Naive thymus-derived CD4-positive, alpha-beta T cell (primary cell): Measurements from ENCODE around the gene ZDHHC9. TPM values are rescaled to one million over a fixed set of nuclear protein-coding genes. Genes with fewer than 3 reads are reported as not detected.
A peak's percentile ranks its signal among the peaks of the same experiment; 100 is the strongest.

Source experiments
- ATAC-seq: fragments of 150-1000 bp; cut with Tn5 transposase; 2 replicates; pipeline ENCODE4 v1.10.0; 2021; ENCODE audit warnings: mild to moderate bottlenecking, moderate library complexity
- CTCF ChIA-PET: fragments of 350-600 bp; sonication (Branson Sonifier 250); formaldehyde crosslinking; loops from one replicate; lab custom pipeline; 2021; ENCODE audit warnings: antibody characterized with exemption; lab: Charles Lee
- POLR2A ChIA-PET: fragments of 350-600 bp; sonication (Branson Sonifier 250); formaldehyde crosslinking; loops from one replicate; lab custom pipeline; 2021; ENCODE audit warnings: antibody characterized with exemption, inconsistent platforms; lab: Charles Lee
- DNase-seq, 9 donors: peaks; one replicate each; pipeline versions ENCODE4 v3.0.0 to v3.0.0-alpha.2; 2020 to 2022; ENCODE audit warnings: mixed read lengths in 1 of 9
- H3K27ac ChIP-seq: one replicate; pipeline ENCODE4 v1.7.0; 2013; ENCODE audit warnings: mild to moderate bottlenecking, low read depth, low read length, moderate library complexity
- H3K27me3 ChIP-seq, 2 donors: one replicate each; pipeline ENCODE4 v1.7.0; 2013; ENCODE audit warnings: low read length in 2 of 2, mild to moderate bottlenecking in 2 of 2, moderate library complexity in 2 of 2; ENCODE audit not compliant: control insufficient read depth in 2 of 2, insufficient read depth in 2 of 2
- H3K36me3 ChIP-seq, 3 experiments: 1 replicate in 2 of 3; 2 replicates in 1 of 3; pipeline ENCODE4 v1.7.0; 2013; ENCODE audit warnings: low read length in 3 of 3, mild to moderate bottlenecking in 3 of 3, moderate library complexity in 1 of 3; ENCODE audit not compliant: insufficient read depth in 3 of 3, control insufficient read depth in 2 of 3
- H3K4me1 ChIP-seq, 2 donors: one replicate each; pipeline ENCODE4 v1.7.0; 2013; ENCODE audit warnings: low read length in 2 of 2, mild to moderate bottlenecking in 2 of 2, moderate library complexity in 1 of 2; ENCODE audit not compliant: control insufficient read depth in 2 of 2, insufficient read depth in 2 of 2
- H3K4me3 ChIP-seq: 2 replicates; pipeline ENCODE4 v1.7.0; 2013; ENCODE audit warnings: mild to moderate bottlenecking, low read length
- H3K9me3 ChIP-seq, 3 experiments: 1 replicate in 2 of 3; 2 replicates in 1 of 3; pipeline ENCODE4 v1.7.0; 2013; ENCODE audit warnings: low read length in 3 of 3; ENCODE audit not compliant: control insufficient read depth in 2 of 3
- H3K27ac Mint-ChIP-seq, 9 donors: one replicate each; pipeline ENCODE4 v1.8.0; 2020 to 2022; ENCODE audit warnings: mixed read lengths in 9 of 9, mild to moderate bottlenecking in 8 of 9, moderate library complexity in 5 of 9, inconsistent platforms in 2 of 9
- H3K27me3 Mint-ChIP-seq, 5 donors: one replicate each; pipeline ENCODE4 v1.8.0; 2021 to 2022; ENCODE audit warnings: mixed read lengths in 5 of 5, mild to moderate bottlenecking in 1 of 5
- H3K36me3 Mint-ChIP-seq, 5 donors: one replicate each; pipeline ENCODE4 v1.8.0; 2020 to 2022; ENCODE audit warnings: mixed read lengths in 5 of 5, mild to moderate bottlenecking in 3 of 5, inconsistent platforms in 1 of 5
- H3K4me1 Mint-ChIP-seq, 7 donors: one replicate each; pipeline ENCODE4 v1.8.0; 2020 to 2022; ENCODE audit warnings: mixed read lengths in 7 of 7, mild to moderate bottlenecking in 3 of 7, inconsistent platforms in 1 of 7
- H3K4me3 Mint-ChIP-seq, 10 donors: one replicate each; pipeline ENCODE4 v1.8.0; 2020 to 2022; ENCODE audit warnings: mild to moderate bottlenecking in 10 of 10, mixed read lengths in 10 of 10, moderate library complexity in 6 of 10, inconsistent platforms in 2 of 10
- H3K9me3 Mint-ChIP-seq, 11 donors: one replicate each; pipeline ENCODE4 v1.8.0; 2020 to 2022; ENCODE audit warnings: mixed read lengths in 11 of 11, mild to moderate bottlenecking in 4 of 11, inconsistent platforms in 1 of 11, moderate library complexity in 1 of 11
- intact Hi-C, 2 donors: fragments of 100-400 bp; cut with micrococcal nuclease; formaldehyde crosslinking; loops; one replicate each; pipeline ENCODE4 v1.15.1; 2023
- polyA plus RNA-seq, 2 donors: library from polyadenylated mRNA; unstranded; fragments of 300-500 nt; fragmentation: Illumina TruSeq; gene quantifications; one replicate each; pipeline ENCODE4 v1.2.3, GENCODE V29; 2021
- total RNA-seq, 6 experiments: library from RNA in 5 of 6; stranded (reverse) in 5 of 6; gene quantifications; 1 replicate in 5 of 6; 2 replicates in 1 of 6; pipeline ENCODE4 v1.2.3 and lab custom pipeline; 2021 to 2026

The ZDHHC9 gene
- total and polyA plus RNA-seq, 7 experiments from 2014 or later, result 4.4 to 9.1 (median 7.1) TPM

DNA sequence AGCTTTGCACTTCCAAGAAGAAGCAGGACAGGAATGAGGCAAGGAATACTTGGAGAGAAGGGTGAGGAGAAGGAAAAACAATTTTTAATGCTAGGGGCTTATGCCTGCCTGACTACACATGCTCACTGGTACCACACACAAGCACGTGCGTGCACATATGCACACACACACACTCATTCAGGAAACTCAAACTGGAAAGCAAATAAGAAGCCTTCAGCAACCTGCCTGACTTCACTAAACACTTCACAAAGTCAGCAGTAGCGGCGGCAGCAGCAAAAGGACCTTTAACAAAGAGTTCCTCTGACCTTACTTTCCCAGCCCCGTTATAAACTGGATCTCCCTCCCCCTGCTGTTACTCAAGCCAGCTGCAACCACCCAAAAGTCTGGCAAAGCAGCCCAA lies 3.3 kb downstream of the ZDHHC9 start:
- ATAC-seq, result no peak
- peaks cover 0 to 1% (median 0%) of the 10 kb centered on the region in 5 donors for H3K36me3 Mint-ChIP-seq
- H3K4me1 Mint-ChIP-seq, result peaks cover 4 to 24% (median 20%) of the 10 kb centered on the region in 7 donors
- ChIA-PET POLR2A (interaction anchor here (0.8 kb wide), 1 partner anchor 9 kb away, joined by 3 read pairs; no protein-coding TSS in a partner anchor), CTCF (no interaction called here)
- DNase-seq, result no peak
- H3K36me3 ChIP-seq, result no peaks in the 10 kb centered on the region
- H3K4me1 ChIP-seq, result peaks cover 4 to 5% of the 10 kb centered on the region in 2 donors
- H3K27me3 ChIP-seq, result no peaks in the 10 kb centered on the region
- H3K27ac ChIP-seq, result no peak overlapping the region
- intact Hi-C loops, result loop anchor here (5.0 to 10.0 kb wide), 4 partner anchors 58 to 327 kb away; partner anchors contain the start of gene AIFM1 (in 1 of the 2)
- no peaks in the 10 kb centered on the region for H3K9me3 ChIP-seq
- H3K4me3 ChIP-seq, result no peak overlapping the region
- no peaks in the 10 kb centered on the region for H3K9me3 Mint-ChIP-seq
- H3K4me3 Mint-ChIP-seq, result no peak overlapping the region
- H3K27ac Mint-ChIP-seq, result peak overlapping the region in 1 of 9 donors; percentile 38
- no peaks in the 10 kb centered on the region for H3K27me3 Mint-ChIP-seq

DNA sequence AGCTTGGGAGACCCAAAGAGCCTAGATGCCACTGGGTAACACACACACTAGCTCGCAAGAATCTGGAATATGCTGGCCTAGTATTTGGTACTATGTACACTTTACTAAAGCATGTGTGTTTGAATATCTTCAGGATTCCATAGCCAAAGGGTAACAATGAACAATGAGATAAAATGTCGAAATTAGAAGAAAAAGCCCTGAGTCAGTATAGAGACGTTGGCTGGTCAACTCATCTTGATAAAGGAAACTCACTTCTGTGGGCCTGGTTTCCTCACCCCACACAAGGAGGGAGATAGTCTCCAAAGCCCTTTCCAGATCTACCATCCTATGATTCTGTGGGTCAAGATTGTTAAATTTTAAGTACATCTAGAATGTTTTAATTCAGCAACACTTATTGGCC lies 6.9 kb downstream of the ZDHHC9 start:
- CTCF ChIA-PET, result interaction anchor here (0.7 kb wide), 1 partner anchor 101 kb away, joined by 3 read pairs; no protein-coding TSS in a partner anchor
- POLR2A ChIA-PET, result no interaction called here
- H3K27ac Mint-ChIP-seq, result no peak overlapping the region

DNA sequence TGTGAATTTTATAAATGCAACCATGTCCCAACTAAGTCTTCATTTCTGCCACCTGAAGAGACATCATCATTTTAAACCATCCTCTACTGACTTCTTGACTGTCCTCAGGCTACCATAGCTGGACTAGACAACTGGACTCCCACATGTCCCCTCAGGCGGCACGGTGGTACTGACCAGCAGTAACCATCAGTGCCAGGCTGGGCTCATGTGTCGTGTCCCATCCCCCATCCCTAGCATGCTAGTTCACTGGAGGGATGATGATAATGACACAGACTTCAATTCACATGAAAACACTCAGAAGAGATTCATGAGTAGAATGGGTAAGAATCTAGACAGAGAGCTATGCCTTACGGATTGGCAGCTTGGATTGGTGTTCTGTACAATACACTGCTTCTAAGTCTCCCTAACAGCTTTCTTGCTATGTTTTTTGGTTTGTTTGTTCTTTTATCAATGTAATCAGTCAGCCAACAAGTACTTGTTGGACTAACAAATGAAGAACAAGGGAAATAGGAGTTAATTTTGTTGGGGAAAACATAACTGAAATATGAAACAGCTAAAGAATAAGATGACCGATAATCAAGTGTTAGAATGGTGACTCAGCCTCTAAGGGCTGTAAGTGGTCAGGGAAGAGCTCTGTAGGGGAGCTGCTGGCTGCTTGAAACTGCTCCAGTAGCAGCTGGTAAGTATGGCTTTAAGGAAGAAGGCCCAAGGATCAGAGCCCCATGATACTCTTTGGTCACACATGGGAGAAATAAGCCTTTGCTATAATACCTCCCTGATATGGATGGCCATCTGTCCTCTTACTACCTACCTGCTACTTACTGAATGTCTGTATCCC lies 10.3 kb downstream of the ZDHHC9 start:
- Mint-ChIP-seq H3K4me3 (no peak overlapping the region), H3K27me3 (no peaks in the 10 kb centered on the region), H3K36me3 (peaks cover 0 to 4% (median 3%) of the 10 kb centered on the region in 5 donors), H3K9me3 (no peaks in the 10 kb centered on the region), H3K27ac (no peak overlapping the region), H3K4me1 (no peaks in the 10 kb centered on the region)
- Histone ChIP-seq H3K4me3 (no peak overlapping the region), H3K4me1 (no peaks in the 10 kb centered on the region), H3K27me3 (no peaks in the 10 kb centered on the region), H3K9me3 (no peaks in the 10 kb centered on the region), H3K27ac (no peak overlapping the region), H3K36me3 (no peaks in the 10 kb centered on the region)
- POLR2A ChIA-PET, result interaction anchor here (0.7 kb wide), 1 partner anchor 326 kb away, joined by 3 read pairs; no protein-coding TSS in a partner anchor
- DNase-seq, result no peak
- no peak for ATAC-seq
- CTCF ChIA-PET, result interaction anchor here (0.6 to 0.7 kb wide), 2 partner anchors 101 to 259 kb away, joined by 3 to 4 read pairs; no protein-coding TSS in a partner anchor
- intact Hi-C loops, result no loop called here

More for the DNA sequence above, 6.9 kb downstream of the ZDHHC9 start:
- intact Hi-C loops, result no loop called here
- Mint-ChIP-seq H3K9me3 (no peaks in the 10 kb centered on the region), H3K36me3 (peaks cover 0 to 1% (median 0%) of the 10 kb centered on the region in 5 donors), H3K4me3 (no peak overlapping the region), H3K27me3 (no peaks in the 10 kb centered on the region), H3K4me1 (peaks cover 0 to 9% (median 4%) of the 10 kb centered on the region in 7 donors)
- Histone ChIP-seq H3K4me1 (no peaks in the 10 kb centered on the region), H3K27ac (no peak overlapping the region), H3K36me3 (no peaks in the 10 kb centered on the region), H3K4me3 (no peak overlapping the region), H3K9me3 (no peaks in the 10 kb centered on the region), H3K27me3 (no peaks in the 10 kb centered on the region)
- DNase-seq, result no peak
- ATAC-seq, result no peak

DNA sequence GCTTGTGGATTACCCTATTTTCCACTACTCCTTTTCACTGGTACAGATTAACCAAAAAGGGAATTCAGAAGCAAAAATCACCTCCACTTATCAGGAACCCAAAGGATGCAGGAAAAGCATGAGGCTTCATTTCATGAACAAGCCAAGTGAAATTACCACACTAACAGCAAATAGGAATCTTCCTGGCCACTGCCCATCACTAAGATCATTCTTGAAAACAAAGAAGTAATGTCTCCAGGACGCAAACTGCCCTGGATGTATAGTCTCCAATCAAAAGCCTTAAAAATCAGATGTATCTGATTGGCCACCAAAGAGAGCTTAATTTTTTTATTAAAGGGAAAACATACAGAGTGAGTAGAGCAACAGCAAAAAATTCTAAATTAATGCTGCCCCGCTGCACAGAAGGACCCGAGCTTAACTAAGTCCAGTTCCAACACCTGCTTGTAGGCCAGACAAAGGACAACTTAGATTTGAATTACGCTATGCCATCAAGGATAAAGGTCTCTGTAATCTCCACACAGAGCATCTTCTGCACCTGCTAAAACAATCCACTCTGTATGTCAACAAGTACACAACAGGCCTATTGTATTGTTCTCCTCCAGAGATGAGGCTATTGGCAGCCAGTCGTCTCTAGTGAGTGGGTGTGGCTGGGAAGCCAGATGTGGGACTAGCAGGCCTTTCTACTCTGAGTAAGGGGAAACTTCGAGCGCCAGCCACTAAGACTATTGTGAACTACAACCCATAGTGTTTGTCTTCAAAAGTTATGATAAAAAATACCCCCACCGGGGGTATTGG lies 12.4 kb downstream of the ZDHHC9 start:
- Histone ChIP-seq H3K4me3 (no peak overlapping the region), H3K27me3 (no peaks in the 10 kb centered on the region), H3K36me3 (no peaks in the 10 kb centered on the region), H3K27ac (no peak overlapping the region), H3K9me3 (no peaks in the 10 kb centered on the region), H3K4me1 (peaks cover 0 to 2% of the 10 kb centered on the region in 2 donors)
- no peak for ATAC-seq
- DNase-seq, result no peak
- Mint-ChIP-seq H3K27me3 (no peaks in the 10 kb centered on the region), H3K4me1 (peaks cover 0 to 3% (median 2%) of the 10 kb centered on the region in 7 donors), H3K9me3 (no peaks in the 10 kb centered on the region), H3K36me3 (peaks cover 0 to 4% (median 3%) of the 10 kb centered on the region in 5 donors), H3K4me3 (no peak overlapping the region), H3K27ac (no peak overlapping the region)
- POLR2A ChIA-PET, result interaction anchor here (0.7 kb wide), 1 partner anchor 224 kb away, joined by 3 read pairs; no protein-coding TSS in a partner anchor
- CTCF ChIA-PET, result interaction anchor here (1.1 kb wide), 1 partner anchor 75 kb away, joined by 3 read pairs; no protein-coding TSS in a partner anchor
- intact Hi-C loops, result no loop called here

DNA sequence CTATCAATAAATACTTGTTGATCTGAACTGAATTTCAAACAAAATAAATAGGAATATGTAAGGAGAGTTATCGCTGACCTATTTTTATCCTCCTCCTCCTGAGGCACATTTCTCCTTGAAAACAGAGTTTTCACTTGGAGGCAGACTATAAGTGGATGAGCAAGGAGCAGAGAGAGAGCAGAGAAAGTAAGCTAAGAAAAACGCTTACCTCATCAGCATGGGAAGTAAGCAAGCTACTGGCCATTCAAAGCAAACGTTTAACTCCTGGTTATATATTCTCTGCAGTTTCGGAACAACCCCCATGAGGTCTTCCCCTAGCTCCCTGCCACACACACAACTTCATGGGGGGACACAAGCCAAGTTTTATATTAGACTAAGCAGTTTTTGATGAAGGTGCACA lies 13.2 kb downstream of the ZDHHC9 start:
- Mint-ChIP-seq H3K27ac (no peak overlapping the region), H3K4me1 (peaks cover 0 to 11% (median 8%) of the 10 kb centered on the region in 7 donors), H3K4me3 (no peak overlapping the region), H3K9me3 (no peaks in the 10 kb centered on the region), H3K27me3 (no peaks in the 10 kb centered on the region), H3K36me3 (peaks cover 0 to 4% (median 1%) of the 10 kb centered on the region in 5 donors)
- Histone ChIP-seq H3K4me1 (peaks cover 0 to 6% of the 10 kb centered on the region in 2 donors), H3K9me3 (no peaks in the 10 kb centered on the region), H3K36me3 (no peaks in the 10 kb centered on the region), H3K27ac (no peak overlapping the region), H3K4me3 (no peak overlapping the region), H3K27me3 (no peaks in the 10 kb centered on the region)
- no peak for DNase-seq
- intact Hi-C loops, result no loop called here
- ChIA-PET CTCF (interaction anchor here (1.1 kb wide), 1 partner anchor 74 kb away, joined by 3 read pairs; no protein-coding TSS in a partner anchor), POLR2A (interaction anchor here (0.7 kb wide), 1 partner anchor 225 kb away, joined by 3 read pairs; no protein-coding TSS in a partner anchor)
- no peak for ATAC-seq
